H9 (cell line): Measurements from ENCODE around the gene ATAD1. TPM values are rescaled to one million over a fixed set of nuclear protein-coding genes. Genes with fewer than 3 reads are reported as not detected.

Experiments
- DNase-seq: peaks from one replicate; pipeline ENCODE4 v3.0.0-alpha.2; 2017
- H2AFZ ChIP-seq: one replicate; pipeline ENCODE4 v1.6.1; 2013; ENCODE audit warnings: mild to moderate bottlenecking, low read length, control low read depth, moderate library complexity
- H2AK5ac ChIP-seq: 2 replicates; pipeline ENCODE4 v1.6.1; 2013; ENCODE audit warnings: low read length, control low read depth, mixed read lengths; ENCODE audit not compliant: insufficient read length
- H2BK120ac ChIP-seq: one replicate; pipeline ENCODE4 v1.6.1; 2013; ENCODE audit warnings: low read depth, mild to moderate bottlenecking, low read length, control low read depth, inconsistent platforms; ENCODE audit not compliant: poor library complexity, severe bottlenecking
- H2BK12ac ChIP-seq: 2 replicates; pipeline ENCODE4 v1.6.1; 2013; ENCODE audit warnings: low read length, control low read depth, mixed read lengths, low read depth; ENCODE audit not compliant: insufficient read length
- H2BK15ac ChIP-seq: 2 replicates; pipeline ENCODE4 v1.6.1; 2013; ENCODE audit warnings: low read depth, low read length, control low read depth
- H2BK20ac ChIP-seq: one replicate; pipeline ENCODE4 v1.6.1; 2013; ENCODE audit warnings: low read depth, mild to moderate bottlenecking, low read length, control low read depth, inconsistent platforms; ENCODE audit not compliant: poor library complexity, severe bottlenecking
- H2BK5ac ChIP-seq: 2 replicates; pipeline ENCODE4 v1.6.1; 2013; ENCODE audit warnings: low read length, control low read depth, mixed read lengths; ENCODE audit not compliant: insufficient read length
- H3K14ac ChIP-seq: 2 replicates; pipeline ENCODE4 v1.6.1; 2013; ENCODE audit warnings: low read length, control low read depth; ENCODE audit not compliant: insufficient read depth
- H3K18ac ChIP-seq: 2 replicates; pipeline ENCODE4 v1.6.1; 2013; ENCODE audit warnings: low read depth, mild to moderate bottlenecking, mixed read lengths, low read length, control low read depth; ENCODE audit not compliant: insufficient read length
- H3K23ac ChIP-seq: 2 replicates; pipeline ENCODE4 v1.6.1; 2013; ENCODE audit warnings: low read length, control low read depth, mixed read lengths, low read depth; ENCODE audit not compliant: insufficient read length
- H3K23me2 ChIP-seq: 2 replicates; pipeline ENCODE4 v1.6.1; 2013; ENCODE audit warnings: low read depth, mild to moderate bottlenecking, mixed read lengths, low read length, control low read depth; ENCODE audit not compliant: insufficient read length, poor library complexity, severe bottlenecking
- H3K27ac ChIP-seq: 2 replicates; pipeline ENCODE4 v1.5.1; 2013; ENCODE audit warnings: low read length, control low read depth, mixed read lengths, low read depth; ENCODE audit not compliant: insufficient read length
- H3K27me3 ChIP-seq: 2 replicates; pipeline ENCODE4 v1.6.1; 2013; ENCODE audit warnings: low read length, control low read depth, inconsistent platforms; ENCODE audit not compliant: insufficient read depth
- H3K4ac ChIP-seq: 2 replicates; pipeline ENCODE4 v1.6.1; 2013; ENCODE audit warnings: low read depth, mild to moderate bottlenecking, control low read depth, inconsistent platforms, low read length, moderate library complexity
- H3K4me1 ChIP-seq: 2 replicates; pipeline ENCODE4 v1.6.1; 2013; ENCODE audit warnings: low read length, control low read depth, inconsistent platforms; ENCODE audit not compliant: insufficient read depth
- H3K4me2 ChIP-seq: 2 replicates; pipeline ENCODE4 v1.6.1; 2013; ENCODE audit warnings: low read length, control low read depth, mixed read lengths; ENCODE audit not compliant: insufficient read length, insufficient read depth
- H3K56ac ChIP-seq: 2 replicates; pipeline ENCODE4 v1.6.1; 2013; ENCODE audit warnings: low read depth, mild to moderate bottlenecking, mixed read lengths, low read length, control low read depth; ENCODE audit not compliant: insufficient read length
- H3K79me1 ChIP-seq: 2 replicates; pipeline ENCODE4 v1.6.1; 2013; ENCODE audit warnings: low read depth, mild to moderate bottlenecking, moderate library complexity, low read length, control low read depth, inconsistent platforms; ENCODE audit not compliant: insufficient read depth, poor library complexity, severe bottlenecking
- H3K79me2 ChIP-seq: 2 replicates; pipeline ENCODE4 v1.6.1; 2013; ENCODE audit warnings: low read length, control low read depth, inconsistent platforms; ENCODE audit not compliant: insufficient read depth
- H3K9ac ChIP-seq: 2 replicates; pipeline ENCODE4 v1.6.1; 2013; ENCODE audit warnings: low read length, control low read depth, mixed read lengths; ENCODE audit not compliant: insufficient read length; ENCODE audit errors: extremely low read depth
- H3K9me3 ChIP-seq: one replicate; pipeline ENCODE4 v1.6.1; 2013; ENCODE audit warnings: low read depth, low read length, inconsistent platforms; ENCODE audit not compliant: control insufficient read depth
- H3T11ph ChIP-seq: one replicate; pipeline ENCODE4 v1.6.1; 2013; ENCODE audit warnings: mild to moderate bottlenecking, low read length, control low read depth, inconsistent platforms
- H4K20me1 ChIP-seq: one replicate; pipeline ENCODE4 v1.6.1; 2013; ENCODE audit not compliant: control insufficient read depth, insufficient read length, insufficient read depth
- H4K5ac ChIP-seq: 2 replicates; pipeline ENCODE4 v1.6.1; 2013; ENCODE audit warnings: low read depth, mild to moderate bottlenecking, mixed read lengths, low read length, control low read depth; ENCODE audit not compliant: insufficient read length
- H4K8ac ChIP-seq: replicated peaks from 2 replicates; pipeline ENCODE4 v1.6.1; 2013; ENCODE audit warnings: low read length, control low read depth, mixed read lengths, low read depth; ENCODE audit not compliant: insufficient read length
- H4K91ac ChIP-seq: 2 replicates; pipeline ENCODE4 v1.6.1; 2013; ENCODE audit warnings: low read depth, mild to moderate bottlenecking, moderate library complexity, mixed read lengths, low read length, control low read depth; ENCODE audit not compliant: insufficient read length
- H3K27ac Mint-ChIP-seq, 3 experiments: 2 replicates in 2 of 3; 3 replicates in 1 of 3; pipeline ENCODE4 v1.8.0; 2020 to 2021; ENCODE audit warnings: mixed read lengths in 3 of 3, mild to moderate bottlenecking in 1 of 3, moderate library complexity in 1 of 3
- H3K27me3 Mint-ChIP-seq: 2 replicates; pipeline ENCODE4 v1.8.0; 2021; ENCODE audit warnings: low read depth, mild to moderate bottlenecking, moderate library complexity, mixed read lengths
- H3K36me3 Mint-ChIP-seq, 3 experiments: 2 replicates in 2 of 3; 3 replicates in 1 of 3; pipeline ENCODE4 v1.8.0; 2020 to 2021; ENCODE audit warnings: low read depth in 3 of 3, mixed read lengths in 3 of 3; ENCODE audit not compliant: insufficient read depth in 1 of 3
- H3K4me1 Mint-ChIP-seq, 2 experiments: 2 replicates each; pipeline ENCODE4 v1.8.0; 2020; ENCODE audit warnings: mixed read lengths in 2 of 2
- H3K4me3 Mint-ChIP-seq, 2 experiments: 2 replicates in 1 of 2; 3 replicates in 1 of 2; pipeline ENCODE4 v1.8.0; 2020 to 2021; ENCODE audit warnings: mild to moderate bottlenecking in 2 of 2, mixed read lengths in 2 of 2, moderate library complexity in 1 of 2
- H3K9me3 Mint-ChIP-seq, 2 experiments: 2 replicates in 1 of 2; 3 replicates in 1 of 2; pipeline ENCODE4 v1.8.0; 2020; ENCODE audit warnings: mild to moderate bottlenecking in 2 of 2, mixed read lengths in 2 of 2, moderate library complexity in 1 of 2
- CTCF ChIP-seq: fragments of 200-600 bp; sonication (generic); conservative IDR thresholded peaks from 3 replicates; pipeline ENCODE4 v1.8.0; 2021; ENCODE audit warnings: antibody characterized with exemption, mild to moderate bottlenecking
- WGBS: extraction: QIAGEN DNeasy Blood & Tissue Kit; methylation state at CpG from one replicate; pipeline ENCODE4 v1.1.7; 2013; ENCODE audit warnings: missing lambda C conversion rate, low lambda C conversion rate, mixed read lengths; ENCODE audit not compliant: insufficient read length; ENCODE audit errors: extremely low coverage; 5-methylcytosine and 5-hydroxymethylcytosine counted together
- total RNA-seq: library from RNA; stranded (reverse); gene quantifications from 2 replicates; pipeline ENCODE4 v1.2.1, GENCODE V29; 2021

Gene ATAD1
- total RNA-seq, 1 experiment from 2014 or later: 38.7 TPM

DNA sequence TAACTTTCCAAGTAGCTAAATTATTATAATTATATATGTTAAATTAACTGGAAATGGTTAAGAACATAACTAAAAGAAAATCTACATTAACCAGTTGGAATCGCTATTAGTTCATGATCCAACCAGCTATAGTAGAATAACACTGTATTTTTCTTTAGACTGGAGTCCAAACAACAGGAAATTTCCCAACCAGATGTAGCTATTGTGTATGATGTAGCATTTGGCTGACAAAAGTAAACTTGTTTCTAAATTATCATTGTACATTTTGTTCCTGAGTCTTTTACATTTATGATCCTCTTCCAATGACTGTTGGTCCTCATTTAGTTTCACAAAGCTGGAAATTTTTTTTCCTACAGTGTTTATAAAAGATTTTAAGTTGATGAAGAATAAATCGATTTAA is 96.2 kb downstream of the ATAD1 start:
- Histone ChIP-seq H3K9ac (no peak overlapping the region), H3K14ac (no peak overlapping the region), H3K23ac (no peak overlapping the region), H4K5ac (no peak overlapping the region), H3K4me2 (no peak overlapping the region), H3T11ph (no peak overlapping the region), H4K8ac (no peak overlapping the region), H2BK15ac (no peak overlapping the region), H4K91ac (no peak overlapping the region), H2BK20ac (no peak overlapping the region), H3K18ac (no peak overlapping the region), H3K4ac (no peak overlapping the region), H2AFZ (no peak overlapping the region), H3K27me3 (no peaks in the 10 kb centered on the region), H3K9me3 (no peaks in the 10 kb centered on the region), H2BK120ac (no peak overlapping the region), H3K79me2 (no peaks in the 10 kb centered on the region), H2BK12ac (no peak overlapping the region), H4K20me1 (no peaks in the 10 kb centered on the region), H2BK5ac (no peak overlapping the region), H3K4me1 (no peaks in the 10 kb centered on the region), H3K79me1 (no peaks in the 10 kb centered on the region), H3K23me2 (no peaks in the 10 kb centered on the region), H3K27ac (no peak overlapping the region), H3K56ac (no peak overlapping the region), H2AK5ac (no peak overlapping the region)
- TF ChIP-seq CTCF: no peak
- no peaks in the 10 kb centered on the region for H3K4me1 Mint-ChIP-seq
- no peaks in the 10 kb centered on the region for H3K27me3 Mint-ChIP-seq
- H3K9me3 Mint-ChIP-seq: no peaks in the 10 kb centered on the region
- DNase-seq: no peak
- H3K36me3 Mint-ChIP-seq: no peaks in the 10 kb centered on the region; a peak in 1 of 7 replicates
- 100% methylated on average over 1 of the region's 2 CpGs for WGBS
- H3K4me3 Mint-ChIP-seq: no peak overlapping the region
- no peak overlapping the region for H3K27ac Mint-ChIP-seq
